GM21528 (cell line): ENCODE measurements around the gene DOCK1.

Experiments
- ATAC-seq: cut with Tn5 transposase; IDR thresholded peaks from one replicate; pipeline ENCODE4 v1.9.1; 2021; ENCODE audit warnings: mild to moderate bottlenecking, moderate library complexity; ENCODE audit not compliant: unreplicated experiment, low FRiP score

DOCK1 gene

DNA sequence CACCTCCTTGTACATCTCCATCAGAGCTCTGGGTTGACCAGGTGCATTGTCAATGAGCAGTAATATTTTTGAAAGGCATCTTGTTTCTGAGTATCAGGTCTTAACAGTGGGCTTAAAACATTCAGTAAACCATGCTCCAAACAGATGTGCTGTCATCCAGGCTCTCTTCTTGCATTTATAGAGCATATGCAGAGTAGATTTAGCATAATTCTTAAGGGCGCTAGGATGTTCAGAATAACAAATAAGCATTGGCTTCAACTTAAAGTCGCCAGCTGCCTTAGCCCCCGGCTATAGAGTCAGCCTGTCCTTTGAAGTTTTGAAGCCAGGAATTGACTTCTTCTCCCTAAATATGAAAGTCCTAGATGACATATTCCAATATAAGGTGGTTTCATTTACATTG, 421.7 kb downstream of the DOCK1 start:
- ATAC-seq = no peak

DNA sequence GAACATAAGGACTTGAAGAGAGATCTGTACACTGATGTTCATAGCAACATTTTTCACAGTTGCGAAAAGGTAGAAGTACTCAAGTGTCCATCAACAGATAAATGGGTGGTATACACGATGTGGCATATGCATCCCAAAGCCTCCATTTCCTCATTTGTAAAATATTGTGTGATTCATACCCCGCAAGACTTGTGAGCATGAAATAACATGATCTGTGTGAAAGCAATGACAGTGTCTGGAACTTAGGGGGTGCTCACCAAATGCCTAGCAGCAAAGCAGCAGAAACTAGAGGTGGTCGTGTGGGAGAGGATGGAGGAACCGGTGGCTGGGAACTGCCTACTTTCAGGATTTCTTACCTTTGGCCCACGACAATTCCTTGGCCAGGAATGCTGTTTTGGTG, 426.5 kb downstream of the DOCK1 start:
- ATAC-seq = no peak

DNA sequence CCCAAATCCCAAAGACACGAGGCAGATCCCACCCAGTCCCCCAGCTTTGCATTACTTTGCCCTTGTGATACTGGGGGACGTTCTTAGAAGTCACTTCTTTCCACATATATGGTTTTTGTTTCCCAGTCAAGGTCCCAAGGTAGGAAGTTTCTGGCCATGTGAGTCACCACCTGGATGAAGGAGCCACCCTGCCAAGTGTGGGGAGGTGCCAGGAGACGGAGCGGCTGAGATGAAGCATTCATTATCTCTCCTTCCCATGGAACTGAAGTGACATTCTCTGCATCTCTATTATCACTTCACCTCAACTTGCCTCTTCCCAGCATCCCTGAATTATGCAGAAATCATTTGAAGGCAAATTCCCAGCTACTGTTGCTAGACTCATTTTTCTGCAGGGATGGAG, 427.4 kb downstream of the DOCK1 start:
- no peak for ATAC-seq

DNA sequence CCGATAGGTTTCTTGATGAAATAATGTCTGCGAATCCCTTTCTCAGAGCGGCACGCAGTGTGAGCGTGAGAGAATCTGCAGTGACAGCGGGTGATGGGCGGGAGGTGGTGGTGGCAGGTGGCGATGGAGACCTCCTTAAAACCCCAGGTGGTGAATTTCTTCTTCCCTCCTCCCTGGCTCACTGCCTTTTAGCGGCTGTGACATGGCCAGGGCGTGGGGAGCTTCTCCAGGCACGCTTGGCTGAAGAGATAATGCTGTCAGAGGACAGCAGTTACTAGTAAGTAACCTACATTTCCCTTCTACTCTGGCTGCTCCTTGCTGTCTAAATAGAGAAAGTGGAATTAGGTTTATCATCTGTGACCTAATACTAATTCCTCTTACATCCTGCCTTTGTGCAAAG, 432.6 kb downstream of the DOCK1 start:
- no peak for ATAC-seq

DNA sequence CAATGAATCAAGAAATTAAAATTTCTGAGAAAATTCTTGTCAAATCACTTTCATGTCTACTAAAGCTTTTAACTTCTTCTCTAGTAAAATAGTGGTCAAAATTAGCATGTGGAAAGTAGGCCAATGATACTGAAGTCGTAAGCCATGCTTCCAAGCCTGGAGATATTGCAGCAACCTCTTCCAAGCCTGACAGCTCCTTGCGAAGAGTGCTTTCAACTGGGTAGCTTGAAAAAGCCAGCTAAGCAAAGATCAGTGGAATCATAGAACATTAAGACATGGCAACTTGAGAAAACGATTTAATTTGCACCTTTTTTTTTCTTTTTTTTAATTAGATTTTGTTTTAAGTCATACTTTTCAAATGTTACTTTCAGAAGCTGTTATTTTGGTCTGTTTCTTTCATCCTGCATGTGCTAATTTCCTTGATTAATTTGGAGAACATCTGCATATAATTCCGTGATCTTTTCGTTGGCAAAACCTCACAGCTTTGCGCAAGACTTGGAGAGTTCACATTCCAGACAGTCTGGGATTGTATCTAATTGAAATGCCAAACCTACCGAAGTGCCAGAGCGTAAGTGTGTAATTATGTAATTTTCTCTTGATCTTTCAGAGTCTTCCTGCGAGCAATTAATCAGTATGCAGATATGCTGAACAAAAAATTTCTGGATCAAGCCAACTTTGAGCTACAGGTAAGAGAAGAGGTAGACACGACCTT, 433.3 kb downstream of the DOCK1 start:
- no peak for ATAC-seq

DNA sequence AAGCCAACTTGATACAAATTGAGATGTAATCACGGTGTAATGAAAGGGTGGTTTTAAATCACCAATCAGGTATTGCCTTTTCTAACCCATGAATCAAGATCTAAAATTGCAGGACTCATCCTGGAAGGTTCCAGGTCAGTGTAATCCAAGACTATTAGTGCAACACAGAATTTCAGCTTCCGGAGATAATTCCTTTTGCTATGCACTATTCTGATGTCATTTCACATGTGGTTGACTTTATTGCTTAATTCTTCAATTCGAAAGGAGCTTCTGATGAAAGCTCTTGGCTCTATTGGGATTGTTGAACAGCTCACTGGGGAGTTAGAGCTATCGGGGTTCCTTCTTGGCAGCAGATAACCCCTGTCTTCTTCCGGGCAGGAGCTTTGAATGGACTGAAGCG, 438.6 kb downstream of the DOCK1 start:
- ATAC-seq = no peak

DNA sequence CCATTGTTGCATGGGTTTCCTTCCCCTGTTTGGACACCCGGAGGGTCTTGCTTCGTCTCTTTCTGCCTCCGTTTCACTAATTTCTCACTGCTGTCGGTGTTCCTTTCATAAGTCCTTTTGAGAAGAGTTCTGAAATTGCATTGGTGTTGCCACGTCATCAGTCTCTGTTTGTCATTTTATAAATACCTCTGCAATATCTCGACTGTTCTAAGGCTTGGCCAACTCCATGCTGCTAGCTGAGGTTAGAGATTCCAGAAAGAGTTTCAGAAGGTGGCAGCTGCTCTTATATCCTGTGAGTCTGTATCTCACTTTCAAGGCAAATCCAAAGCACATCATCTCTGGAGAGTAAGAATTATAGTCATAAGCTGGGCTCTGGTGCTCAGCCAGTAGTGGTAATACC, 439.1 kb downstream of the DOCK1 start:
- ATAC-seq = no peak

DNA sequence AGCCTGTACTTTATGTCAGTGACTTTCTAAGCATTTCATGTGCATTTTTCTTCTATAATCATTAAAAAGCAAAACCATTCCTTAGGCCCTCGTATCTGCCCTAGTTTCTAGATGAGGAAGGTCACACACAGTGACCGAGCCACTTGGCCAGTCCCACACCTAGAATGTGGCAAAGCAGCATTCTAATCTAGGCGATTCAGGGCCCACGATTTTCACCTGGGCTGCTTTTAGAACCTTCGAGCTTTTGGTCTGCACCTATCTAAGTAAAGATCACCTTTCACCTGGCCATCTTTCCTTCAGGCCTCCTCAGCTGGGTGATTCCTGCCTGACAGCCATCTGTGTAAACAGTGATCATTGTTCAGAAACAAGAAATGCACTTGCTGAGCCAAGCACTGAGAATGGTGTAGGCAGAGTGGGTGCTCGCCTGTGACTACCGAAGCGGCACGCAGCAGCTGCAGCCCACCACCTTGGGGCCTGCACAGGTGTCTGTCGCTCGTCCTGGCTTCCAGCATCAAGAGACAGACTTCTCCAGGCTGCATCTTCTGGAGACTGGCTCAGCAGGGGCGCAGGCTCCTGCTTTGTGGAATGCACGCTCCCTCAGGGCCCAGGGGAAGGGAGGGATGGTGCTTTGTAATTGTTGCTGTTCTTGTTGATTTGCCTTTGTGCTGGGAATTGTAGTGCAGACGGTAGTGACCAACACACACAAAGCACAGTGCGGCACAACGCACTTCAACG, 440.2 kb downstream of the DOCK1 start:
- ATAC-seq = no peak

DNA sequence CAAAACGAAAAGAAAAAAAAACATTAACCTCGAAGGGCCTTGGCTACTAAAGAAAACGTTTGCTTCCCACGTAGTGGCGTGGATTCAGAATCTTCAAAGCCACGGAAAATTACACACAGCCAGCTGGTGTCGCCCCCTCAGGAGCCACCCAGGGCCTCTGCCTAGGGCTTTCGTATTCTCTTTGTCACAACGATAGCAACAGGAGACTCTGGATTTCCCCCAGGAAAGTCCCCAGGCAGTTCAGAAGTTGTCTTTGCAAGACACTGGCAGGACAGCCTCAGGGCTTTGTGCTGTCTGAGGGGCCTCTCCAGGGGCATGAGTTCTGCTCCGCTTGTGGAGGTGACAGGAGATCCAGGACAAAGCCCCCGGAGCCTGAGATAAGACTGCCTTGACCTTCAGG, 441.4 kb downstream of the DOCK1 start:
- ATAC-seq = no peak

DNA sequence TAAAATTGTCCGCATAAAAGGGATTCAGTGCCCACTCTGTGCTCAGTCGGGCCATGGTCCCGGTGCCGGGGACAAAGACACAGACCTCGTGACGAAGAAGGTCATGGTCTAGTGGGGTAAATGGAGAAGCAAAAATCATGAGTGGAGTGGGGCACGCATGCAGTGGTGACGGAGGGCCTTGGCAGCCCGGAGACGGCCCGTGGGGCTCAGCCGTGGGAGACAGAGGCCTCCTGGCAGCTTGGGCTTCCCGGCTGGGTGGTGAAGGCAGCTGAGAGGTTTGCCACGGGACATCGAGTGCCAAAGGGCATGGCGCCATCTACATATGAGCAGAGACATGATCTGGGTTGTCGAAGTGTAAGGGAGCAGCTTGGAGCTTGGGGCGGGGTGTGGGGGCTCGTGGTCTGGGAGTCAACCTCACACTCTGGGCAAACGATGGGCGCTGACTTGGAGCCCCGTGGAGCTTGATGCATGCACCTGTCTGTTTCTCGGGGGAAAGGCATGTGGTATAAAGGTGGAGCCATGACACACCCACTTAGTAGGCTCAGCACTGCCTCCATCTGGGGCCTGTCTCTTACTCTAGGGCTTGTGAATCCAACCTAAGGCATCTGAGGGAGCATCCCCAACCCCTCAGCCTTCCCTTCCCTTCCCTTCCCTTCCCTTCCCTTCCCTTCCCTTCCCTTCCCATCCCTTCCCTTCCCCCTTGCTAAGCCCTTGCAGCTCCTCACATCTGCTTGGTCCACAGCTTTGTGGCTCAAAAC, 442.2 kb downstream of the DOCK1 start:
- no peak for ATAC-seq

DNA sequence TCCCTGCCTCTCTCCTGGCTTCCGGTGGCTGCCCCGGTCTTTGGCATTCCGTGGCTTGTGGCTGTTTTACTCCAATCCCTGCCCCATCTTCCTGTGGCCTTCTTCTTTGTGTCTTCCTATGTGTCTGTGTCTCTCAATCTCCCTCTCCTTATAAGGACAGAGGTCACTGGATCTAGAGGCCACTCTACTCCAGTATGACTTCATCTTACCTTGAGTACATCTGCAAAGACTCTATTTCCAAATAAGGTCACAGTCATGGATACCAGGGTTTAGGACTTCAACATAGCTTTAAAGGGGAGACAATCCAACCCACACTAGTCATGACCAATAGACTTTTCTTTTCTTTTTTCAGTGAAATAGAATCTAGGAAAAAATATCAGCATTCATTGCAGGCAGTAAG, 444.5 kb downstream of the DOCK1 start:
- ATAC-seq = no peak

DNA sequence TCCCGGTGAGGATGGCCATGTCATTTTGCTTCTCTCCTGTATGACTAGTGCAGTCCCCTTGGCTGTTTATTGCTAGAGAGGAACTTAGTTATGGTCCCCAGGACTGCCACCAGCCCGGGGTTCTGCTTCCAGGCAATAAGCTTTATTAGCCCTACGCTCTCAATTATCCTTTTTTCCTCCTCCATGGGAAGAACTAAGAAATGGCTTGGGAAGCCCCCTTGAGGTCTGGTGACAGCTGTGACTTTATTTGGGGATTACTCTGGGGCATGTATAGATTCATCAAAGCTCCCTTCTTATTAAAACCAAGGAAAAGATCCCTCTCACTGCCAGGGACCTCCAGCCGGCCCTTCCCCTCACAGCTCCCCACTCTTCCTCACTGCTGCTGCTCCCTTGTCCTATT, 446.3 kb downstream of the DOCK1 start:
- no peak for ATAC-seq

DNA sequence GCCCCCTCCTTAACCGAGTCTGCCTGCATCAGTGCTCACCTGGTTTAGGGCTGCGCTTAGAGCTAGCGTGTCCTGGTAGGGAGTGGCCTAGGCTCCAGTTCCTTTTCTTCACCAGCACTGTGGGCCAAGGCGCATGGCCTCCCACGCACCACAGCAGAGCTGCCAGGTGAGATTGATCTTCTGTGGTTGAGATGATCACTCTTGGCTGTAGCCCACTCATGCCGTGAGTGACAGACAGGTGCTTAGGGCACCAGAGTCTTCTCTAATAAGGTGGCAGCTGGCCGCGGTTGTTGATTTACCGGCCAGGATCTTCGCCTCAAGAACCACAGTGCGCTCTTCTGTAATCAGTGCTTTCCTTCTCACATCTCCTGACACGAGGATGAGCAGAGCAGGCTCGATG, 448.3 kb downstream of the DOCK1 start:
- ATAC-seq = no peak

DNA sequence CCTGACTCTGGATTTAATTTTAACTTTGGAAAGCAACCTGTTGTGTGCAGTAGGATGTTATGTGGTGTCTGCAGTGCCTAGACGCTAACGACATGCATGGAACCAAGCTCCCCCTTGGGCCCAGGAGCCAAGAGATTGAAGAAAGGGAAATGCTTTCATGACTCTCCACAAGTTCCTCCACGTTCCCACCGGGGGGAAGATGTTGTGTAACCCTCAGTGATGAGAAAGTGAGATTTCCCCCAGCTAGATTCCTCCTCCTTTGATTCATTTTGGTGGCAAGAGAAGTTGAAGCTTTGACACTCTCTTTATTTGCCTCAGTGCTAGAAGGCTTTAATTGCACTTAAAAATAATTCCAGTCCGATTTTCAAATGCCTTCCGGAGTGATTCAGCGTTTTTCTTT, 449.0 kb downstream of the DOCK1 start:
- ATAC-seq = no peak

DNA sequence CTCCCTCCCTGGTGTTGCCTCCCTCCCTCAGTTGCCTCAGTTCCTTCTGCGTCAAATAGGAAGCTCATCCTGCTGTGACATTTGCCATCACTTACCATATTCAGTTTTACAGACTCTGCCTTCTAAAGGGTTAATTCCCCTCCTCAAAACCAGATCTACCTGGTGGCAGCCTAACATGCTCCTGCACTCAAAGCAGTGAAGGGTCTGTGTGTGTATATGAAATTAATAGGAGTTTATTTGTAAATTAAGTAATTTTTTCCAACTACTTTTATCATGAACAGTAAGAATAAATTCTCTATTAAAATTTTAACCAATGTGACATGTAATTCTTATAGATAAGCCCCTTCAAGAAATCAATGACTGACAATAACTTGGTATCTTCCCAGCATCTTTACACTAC, 449.8 kb downstream of the DOCK1 start:
- ATAC-seq = no peak

DNA sequence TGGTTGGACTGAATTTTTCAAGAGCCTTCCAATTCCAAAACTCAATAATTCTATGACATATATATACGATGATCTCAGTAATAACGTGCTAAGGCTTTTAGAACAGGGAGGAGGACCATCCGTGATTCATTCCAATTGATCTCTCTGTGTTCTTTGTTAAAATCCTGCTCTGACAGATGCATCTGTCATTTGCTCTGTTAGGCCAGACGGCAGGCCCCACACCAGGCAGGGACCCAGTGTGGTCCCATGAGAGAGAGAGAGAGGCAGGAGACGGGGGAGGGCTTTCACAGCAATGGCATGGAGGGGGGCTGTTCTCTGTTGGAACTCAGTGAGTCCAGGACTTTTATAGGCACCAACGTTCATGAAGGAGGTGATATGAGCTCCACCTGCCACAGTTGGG, 451.1 kb downstream of the DOCK1 start:
- ATAC-seq = no peak

DNA sequence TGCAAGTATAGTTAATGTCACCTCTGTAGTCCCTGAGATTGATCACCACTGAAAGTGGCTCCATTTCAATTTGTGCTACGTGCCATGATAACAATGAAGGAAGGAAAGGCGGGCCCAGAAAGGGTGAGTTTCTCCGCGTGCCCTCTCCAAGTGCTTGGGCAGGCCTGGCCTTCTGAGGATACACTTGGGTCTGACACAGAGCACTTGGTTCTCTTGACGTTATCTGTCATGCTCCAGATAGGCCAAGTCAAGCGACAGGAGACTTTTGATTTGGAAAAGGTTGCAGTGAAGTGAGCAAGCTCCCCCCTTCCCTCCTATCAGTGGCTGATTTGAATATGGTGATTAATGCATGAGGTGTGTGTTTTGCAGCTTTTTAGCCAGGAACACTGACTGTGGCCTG, 452.0 kb downstream of the DOCK1 start:
- no peak for ATAC-seq

DNA sequence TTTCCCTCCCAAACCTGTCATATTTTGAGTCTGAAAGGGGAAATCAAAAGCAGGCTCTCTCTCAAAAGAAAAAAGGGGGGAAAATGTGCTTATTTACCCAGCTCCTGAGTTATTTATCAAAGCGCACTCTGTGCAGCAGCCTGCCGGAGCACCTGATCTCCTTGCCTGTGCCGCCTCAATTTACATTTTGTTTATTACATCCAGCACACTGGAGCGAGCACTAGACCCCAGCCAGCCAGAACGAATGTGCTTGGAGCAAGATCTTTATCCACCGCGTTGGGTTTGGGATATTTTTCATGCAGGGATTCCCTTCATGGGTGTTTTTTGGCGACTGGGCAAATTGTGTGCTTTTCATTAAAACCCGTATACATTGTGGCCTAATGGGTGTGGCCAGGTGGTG, 453.1 kb downstream of the DOCK1 start:
- no peak for ATAC-seq

DNA sequence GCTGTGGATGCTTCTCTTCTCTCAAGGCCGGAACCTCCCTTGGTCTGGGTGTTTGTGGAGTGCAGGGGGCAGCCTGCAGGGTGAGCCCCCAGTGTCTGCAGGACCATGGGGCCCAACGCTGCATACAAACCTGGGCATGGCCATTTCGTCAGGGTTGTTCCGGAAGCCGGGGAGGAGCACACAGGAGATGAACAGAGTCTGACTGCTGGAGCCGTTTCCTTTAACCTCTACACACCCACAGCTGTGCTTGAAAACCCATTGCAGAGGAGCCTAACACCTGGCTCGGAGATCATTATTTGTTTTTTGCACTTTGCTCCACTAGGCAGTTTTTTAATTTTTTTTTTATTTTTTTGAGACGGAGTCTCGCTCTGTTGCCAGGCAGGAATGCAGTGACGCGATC, 458.8 kb downstream of the DOCK1 start:
- no peak for ATAC-seq

DNA sequence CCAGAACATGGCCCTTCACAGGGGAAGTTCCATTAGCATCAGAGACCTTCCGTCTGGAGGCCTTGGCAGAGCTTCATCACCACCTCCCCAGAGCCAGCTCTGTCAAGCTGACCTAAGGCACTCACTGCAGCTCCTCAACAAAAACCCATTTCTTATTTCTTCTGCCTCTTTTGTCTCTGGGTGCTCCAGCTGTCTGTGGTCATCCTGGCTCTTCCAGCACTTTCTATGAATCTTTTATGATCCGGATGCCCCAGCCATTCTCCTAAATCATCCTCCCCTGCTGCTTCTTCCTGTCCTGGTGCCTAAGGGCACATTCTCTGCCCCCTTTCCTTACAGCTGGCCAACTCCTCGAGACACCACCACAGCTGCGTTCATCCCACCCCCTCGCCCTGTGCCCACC, 462.9 kb downstream of the DOCK1 start:
- no peak for ATAC-seq

DNA sequence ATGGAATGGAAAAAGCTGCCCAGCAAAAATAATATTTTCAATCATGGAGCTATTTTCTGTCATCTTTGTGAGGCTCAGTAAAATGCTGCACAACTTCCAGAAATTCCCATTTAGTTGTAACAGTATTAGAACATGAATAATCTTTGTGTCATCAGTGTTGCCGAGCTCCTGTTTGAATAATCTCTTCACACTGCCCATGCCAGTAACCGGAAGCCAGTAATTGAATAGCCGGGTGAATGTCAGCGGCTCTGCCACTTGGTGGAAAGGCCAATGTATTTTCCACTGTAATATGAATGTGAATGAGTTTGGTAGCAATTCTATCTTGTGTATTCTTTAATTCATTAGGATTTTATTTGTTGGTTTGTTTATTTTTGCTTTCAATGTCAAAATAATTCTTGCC, 463.7 kb downstream of the DOCK1 start:
- ATAC-seq = no peak

DNA sequence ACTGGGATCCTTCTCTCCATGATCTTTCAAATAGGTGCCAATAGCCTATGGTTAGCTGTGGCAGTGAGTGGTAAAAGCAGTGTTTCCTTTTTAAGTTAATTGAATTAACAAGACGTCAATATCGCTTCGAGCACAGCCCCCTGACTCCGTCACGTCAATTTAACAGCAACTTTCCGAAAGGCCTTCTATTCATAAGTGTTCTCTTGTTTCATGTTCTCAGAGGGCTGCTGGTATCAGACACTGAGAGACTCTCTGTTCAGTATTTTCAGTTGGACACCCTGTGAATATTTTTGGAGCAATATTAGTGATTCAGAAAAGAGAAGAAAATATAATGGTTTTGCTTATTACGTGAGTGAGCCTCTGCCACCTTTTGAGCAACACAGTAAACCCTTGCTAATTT, 465.4 kb downstream of the DOCK1 start:
- ATAC-seq = no peak
